Neuronal stem cell (in vitro differentiated cells): Measurements from ENCODE around the gene SDHAF1.

Source experiments
- DNase-seq: peaks from one replicate; pipeline ENCODE4 v3.0.0-alpha.2; 2013; ENCODE audit warnings: low spot score
- H2AFZ ChIP-seq: one replicate; pipeline ENCODE4 v1.6.1; 2013; ENCODE audit warnings: mild to moderate bottlenecking, low read length, inconsistent platforms
- H2AK5ac ChIP-seq: 2 replicates; pipeline ENCODE4 v1.6.1; 2013; ENCODE audit warnings: low read depth, mild to moderate bottlenecking, inconsistent platforms, low read length, moderate library complexity, mixed read lengths
- H2BK120ac ChIP-seq: 2 replicates; pipeline ENCODE4 v1.6.1; 2013; ENCODE audit warnings: low read depth, mild to moderate bottlenecking, inconsistent platforms, low read length, moderate library complexity, mixed read lengths
- H2BK12ac ChIP-seq: one replicate; pipeline ENCODE4 v1.6.1; 2013; ENCODE audit warnings: low read length, inconsistent platforms
- H2BK15ac ChIP-seq: 2 replicates; pipeline ENCODE4 v1.6.1; 2013; ENCODE audit warnings: mild to moderate bottlenecking, low read length, inconsistent platforms, mixed read lengths
- H2BK5ac ChIP-seq: one replicate; pipeline ENCODE4 v1.6.1; 2013; ENCODE audit warnings: inconsistent platforms, mild to moderate bottlenecking, low read length, moderate library complexity
- H3K14ac ChIP-seq: one replicate; pipeline ENCODE4 v1.6.1; 2013; ENCODE audit warnings: low read length, inconsistent platforms
- H3K18ac ChIP-seq: 2 replicates; pipeline ENCODE4 v1.6.1; 2013; ENCODE audit warnings: low read length, inconsistent platforms
- H3K23ac ChIP-seq: 2 replicates; pipeline ENCODE4 v1.6.1; 2013; ENCODE audit warnings: low read depth, mild to moderate bottlenecking, mixed read lengths, low read length, inconsistent platforms; ENCODE audit not compliant: poor library complexity
- H3K27ac ChIP-seq: replicated peaks from 3 replicates; pipeline ENCODE4 v1.5.1; 2013; ENCODE audit warnings: low read length, inconsistent platforms
- H3K27me3 ChIP-seq, 3 experiments: 2 replicates each; pipeline ENCODE4 v1.6.1; 2013; ENCODE audit warnings: low read length in 3 of 3, mild to moderate bottlenecking in 2 of 3, inconsistent platforms in 1 of 3, low read depth in 1 of 3, mixed read lengths in 1 of 3, moderate library complexity in 1 of 3; ENCODE audit not compliant: control insufficient read depth in 3 of 3, insufficient read depth in 3 of 3
- H3K36me3 ChIP-seq, 2 donors: replicated peaks in 1 of 2; 2 replicates each; pipeline ENCODE4 v1.6.1; 2013; ENCODE audit warnings: low read length in 2 of 2; ENCODE audit not compliant: control insufficient read depth in 2 of 2, insufficient read depth in 2 of 2
- H3K4ac ChIP-seq: 2 replicates; pipeline ENCODE4 v1.6.1; 2013; ENCODE audit warnings: inconsistent platforms, mild to moderate bottlenecking, low read length, moderate library complexity
- H3K4me1 ChIP-seq, 2 donors: 1 replicate in 1 of 2; 2 replicates in 1 of 2; pipeline ENCODE4 v1.6.1; 2013; ENCODE audit warnings: low read length in 2 of 2, low read depth in 1 of 2; ENCODE audit not compliant: control insufficient read depth in 2 of 2, insufficient read depth in 1 of 2
- H3K4me2 ChIP-seq: one replicate; pipeline ENCODE4 v1.6.1; 2013; ENCODE audit warnings: mild to moderate bottlenecking, low read length, inconsistent platforms; ENCODE audit not compliant: insufficient read depth, poor library complexity, severe bottlenecking
- H3K4me3 ChIP-seq, 2 donors: 2 replicates each; pipeline ENCODE4 v1.5.1; 2013; ENCODE audit warnings: low read length in 2 of 2, mild to moderate bottlenecking in 2 of 2, inconsistent platforms in 1 of 2, moderate library complexity in 1 of 2
- H3K79me1 ChIP-seq: one replicate; pipeline ENCODE4 v1.6.1; 2013; ENCODE audit warnings: low read depth, mild to moderate bottlenecking, inconsistent platforms, low read length, moderate library complexity
- H3K9ac ChIP-seq: one replicate; pipeline ENCODE4 v1.6.1; 2013; ENCODE audit warnings: mild to moderate bottlenecking, low read depth, low read length, inconsistent platforms; ENCODE audit not compliant: poor library complexity
- H3K9me3 ChIP-seq, 2 donors: replicated peaks in 1 of 2; 2 replicates each; pipeline versions ENCODE3 to v1.6.1; 2013; ENCODE audit warnings: low read length in 2 of 2, mild to moderate bottlenecking in 2 of 2, inconsistent platforms in 1 of 2, low read depth in 1 of 2, mixed read lengths in 1 of 2, moderate library complexity in 1 of 2; ENCODE audit not compliant: control insufficient read depth in 2 of 2, insufficient read depth in 1 of 2
- H4K8ac ChIP-seq: one replicate; pipeline ENCODE4 v1.6.1; 2013; ENCODE audit warnings: low read depth, mild to moderate bottlenecking, inconsistent platforms, low read length, moderate library complexity
- H4K91ac ChIP-seq: one replicate; pipeline ENCODE4 v1.6.1; 2013; ENCODE audit warnings: low read length, low read depth, mild to moderate bottlenecking, inconsistent platforms; ENCODE audit not compliant: poor library complexity
- WGBS, 2 donors: extraction: QIAGEN DNeasy Blood & Tissue Kit; methylation state at CpG; one replicate each; pipeline ENCODE4 v1.1.7; 2013; ENCODE audit warnings: missing lambda C conversion rate in 2 of 2, mixed read lengths in 1 of 2; ENCODE audit not compliant: insufficient read length in 2 of 2, insufficient replicate concordance in 1 of 2; ENCODE audit errors: extremely low coverage in 2 of 2; 5-methylcytosine and 5-hydroxymethylcytosine counted together

The SDHAF1 gene

DNA sequence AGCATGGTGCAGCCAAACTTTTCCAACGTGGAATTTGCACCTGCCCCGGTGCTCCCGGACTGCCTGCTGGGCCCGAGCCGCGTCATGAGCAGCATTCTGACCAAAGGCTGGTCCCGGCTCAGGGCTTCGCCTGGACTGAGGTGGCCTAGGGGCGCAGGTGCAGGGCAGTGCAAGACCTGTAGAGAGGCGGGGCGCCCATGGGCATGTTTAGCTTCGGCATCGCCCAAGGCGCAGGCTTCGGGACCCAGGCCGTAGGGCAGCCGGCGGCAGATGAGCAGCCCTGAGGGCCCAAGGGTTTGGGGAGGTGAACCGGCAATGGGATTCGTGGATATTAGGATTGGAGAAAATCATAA, 35.0 kb upstream of the SDHAF1 start:
- no peak overlapping the region for H2AFZ ChIP-seq
- no peak overlapping the region for H2BK12ac ChIP-seq
- H3K4me2 ChIP-seq, result no peak overlapping the region
- peak overlapping the region; percentile 64 for H3K18ac ChIP-seq
- H3K4ac ChIP-seq, result no peak overlapping the region
- no peak overlapping the region for H3K9ac ChIP-seq
- H3K36me3 ChIP-seq, result no peaks in the 10 kb centered on the region
- H4K8ac ChIP-seq, result no peak overlapping the region
- H3K4me1 ChIP-seq, result no peaks in the 10 kb centered on the region
- no peak overlapping the region for H3K14ac ChIP-seq
- DNase-seq, result no peak
- no peaks in the 10 kb centered on the region for H3K79me1 ChIP-seq
- H2BK15ac ChIP-seq, result no peak overlapping the region
- no peak overlapping the region for H3K27ac ChIP-seq
- H3K27me3 ChIP-seq, result peaks cover 9 to 43% (median 31%) of the 10 kb centered on the region in 3 experiments
- no peak overlapping the region for H4K91ac ChIP-seq
- no CpG with 5 or more reads among the region's 20 CpGs for WGBS, 2 donors
- no peak overlapping the region for H2BK120ac ChIP-seq
- no peak overlapping the region for H2BK5ac ChIP-seq
- H2AK5ac ChIP-seq, result no peak overlapping the region
- H3K4me3 ChIP-seq, result no peak overlapping the region
- H3K23ac ChIP-seq, result peak overlapping the region; percentile 93
- H3K9me3 ChIP-seq, result peaks cover 0 to 3% of the 10 kb centered on the region in 2 donors

DNA sequence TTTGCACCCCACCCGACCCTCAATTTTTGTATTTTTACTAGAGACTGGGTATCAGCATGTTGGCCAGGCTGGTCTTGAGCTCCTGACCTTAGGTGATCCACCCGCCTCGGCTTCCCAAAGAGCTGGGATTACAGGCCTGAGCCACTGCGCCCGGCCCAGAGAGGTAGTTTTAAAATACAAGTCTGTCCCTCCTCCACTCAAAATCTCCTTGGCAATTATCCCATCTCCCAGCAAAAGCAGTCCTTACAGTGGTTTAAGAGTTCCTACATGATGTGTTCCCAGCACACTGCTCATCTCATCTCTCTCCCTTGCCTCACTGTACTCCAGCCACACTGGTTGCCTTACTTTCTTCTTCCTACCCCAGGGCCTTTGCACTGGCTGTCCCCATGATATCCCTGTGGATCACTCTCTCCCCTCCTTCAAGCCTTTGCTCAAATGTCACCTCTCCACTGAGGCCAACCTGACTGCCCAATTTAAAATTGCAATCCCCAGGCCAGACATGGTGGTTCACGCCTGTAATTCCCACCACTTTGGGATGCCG, 34.5 kb upstream of the SDHAF1 start:
- peaks cover 0 to 3% of the 10 kb centered on the region in 2 donors for H3K9me3 ChIP-seq
- H2BK12ac ChIP-seq, result no peak overlapping the region
- no peaks in the 10 kb centered on the region for H3K4me1 ChIP-seq
- no peak overlapping the region for H2BK5ac ChIP-seq
- WGBS, 2 donors, result no CpG with 5 or more reads among the region's 7 CpGs
- no peak overlapping the region for H2AFZ ChIP-seq
- H3K23ac ChIP-seq, result no peak overlapping the region
- H3K9ac ChIP-seq, result peak overlapping the region; percentile 30
- peaks cover 9 to 43% (median 31%) of the 10 kb centered on the region in 3 experiments for H3K27me3 ChIP-seq
- no peak overlapping the region for H3K18ac ChIP-seq
- no peak overlapping the region for H3K4me3 ChIP-seq
- H3K27ac ChIP-seq, result no peak overlapping the region
- H4K8ac ChIP-seq, result no peak overlapping the region
- no peaks in the 10 kb centered on the region for H3K36me3 ChIP-seq
- no peak for DNase-seq
- H3K4me2 ChIP-seq, result no peak overlapping the region
- H2AK5ac ChIP-seq, result no peak overlapping the region
- H2BK120ac ChIP-seq, result no peak overlapping the region
- H3K79me1 ChIP-seq, result no peaks in the 10 kb centered on the region
- no peak overlapping the region for H4K91ac ChIP-seq
- H3K4ac ChIP-seq, result no peak overlapping the region
- H2BK15ac ChIP-seq, result no peak overlapping the region
- H3K14ac ChIP-seq, result no peak overlapping the region

GRCh38 chr19:35963514-35963913, 31.5 kb upstream of the SDHAF1 start:
- no peak overlapping the region for H4K91ac ChIP-seq
- H3K18ac ChIP-seq, result no peak overlapping the region
- no peak overlapping the region for H2BK120ac ChIP-seq
- H3K36me3 ChIP-seq, result no peaks in the 10 kb centered on the region
- H3K23ac ChIP-seq, result no peak overlapping the region
- no peak overlapping the region for H3K14ac ChIP-seq
- H3K4me2 ChIP-seq, result no peak overlapping the region
- H2BK12ac ChIP-seq, result no peak overlapping the region
- WGBS, 2 donors, result no CpG with 5 or more reads among the region's 9 CpGs
- no peak overlapping the region for H3K27ac ChIP-seq
- H3K4me3 ChIP-seq, result no peak overlapping the region
- no peaks in the 10 kb centered on the region for H3K9me3 ChIP-seq
- no peak overlapping the region for H3K9ac ChIP-seq
- no peak overlapping the region for H4K8ac ChIP-seq
- no peak overlapping the region for H2BK15ac ChIP-seq
- H2AFZ ChIP-seq, result no peak overlapping the region
- no peak overlapping the region for H3K4ac ChIP-seq
- no peaks in the 10 kb centered on the region for H3K4me1 ChIP-seq
- peaks cover 9 to 24% (median 23%) of the 10 kb centered on the region in 3 experiments for H3K27me3 ChIP-seq
- peak; percentile 69 for DNase-seq
- H2BK5ac ChIP-seq, result no peak overlapping the region
- H2AK5ac ChIP-seq, result no peak overlapping the region
- no peaks in the 10 kb centered on the region for H3K79me1 ChIP-seq

DNA sequence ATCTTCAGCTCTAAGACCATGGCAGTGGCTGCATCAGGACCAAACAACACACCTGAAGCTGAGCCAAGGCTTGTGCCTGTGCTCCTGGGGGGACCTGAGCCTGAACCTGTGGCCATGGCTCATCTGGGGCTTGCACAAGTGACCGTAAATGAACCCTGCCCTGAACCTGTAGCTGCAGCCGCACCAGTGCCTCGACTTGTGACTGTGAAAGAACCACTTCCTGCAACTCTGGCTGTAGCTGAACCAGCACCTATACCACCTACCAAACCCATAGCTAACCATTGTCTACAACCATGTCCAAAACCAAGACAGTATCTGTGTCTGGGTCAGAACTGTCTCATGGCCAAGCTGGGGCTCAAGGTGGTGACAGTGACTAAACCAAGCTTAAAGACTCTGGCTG, 28.2 kb upstream of the SDHAF1 start:
- Histone ChIP-seq H4K91ac (no peak overlapping the region), H3K4ac (no peak overlapping the region), H2AFZ (no peak overlapping the region), H3K9me3 (no peaks in the 10 kb centered on the region), H3K23ac (no peak overlapping the region), H3K4me3 (peak overlapping the region in 1 of 2 donors; percentile 29), H3K79me1 (no peaks in the 10 kb centered on the region), H3K9ac (no peak overlapping the region), H4K8ac (no peak overlapping the region), H3K36me3 (no peaks in the 10 kb centered on the region), H2BK12ac (no peak overlapping the region), H2BK15ac (no peak overlapping the region), H2AK5ac (no peak overlapping the region), H3K27me3 (peaks cover 0 to 3% (median 2%) of the 10 kb centered on the region in 3 experiments), H3K4me2 (no peak overlapping the region), H3K14ac (no peak overlapping the region), H3K18ac (no peak overlapping the region), H2BK5ac (no peak overlapping the region), H3K4me1 (no peaks in the 10 kb centered on the region), H3K27ac (no peak overlapping the region), H2BK120ac (no peak overlapping the region)
- DNase-seq, result no peak
- no CpG with 5 or more reads among the region's 3 CpGs for WGBS, 2 donors
